Smooth muscle cell (in vitro differentiated cells): ENCODE measurements around the gene SCUBE2. TPM values are rescaled to one million over a fixed set of nuclear protein-coding genes. Genes with fewer than 3 reads are reported as not detected.
A peak's percentile ranks its signal among the peaks of the same experiment; 100 is the strongest.

Source experiments
- DNase-seq: peaks from one replicate; lab custom pipeline; 2025; ENCODE audit not compliant: unreplicated experiment; lab: John Stamatoyannopoulos, UW
- H2AFZ ChIP-seq: fragments of 200-600 bp; sonication (generic); 2 replicates; pipeline ENCODE4 v1.6.0; 2016; ENCODE audit warnings: antibody characterized with exemption, low read depth, mild to moderate bottlenecking
- H3F3A ChIP-seq: fragments of 200-600 bp; sonication (generic); 2 replicates; pipeline ENCODE4 v1.6.0; 2017; ENCODE audit warnings: antibody characterized with exemption, low read depth
- H3K27ac ChIP-seq: fragments of 200-600 bp; sonication (generic); 2 replicates; pipeline ENCODE4 v1.5.1; 2016; ENCODE audit warnings: low read depth, mild to moderate bottlenecking
- H3K27me3 ChIP-seq: fragments of 200-600 bp; sonication (generic); 2 replicates; pipeline ENCODE4 v1.6.1; 2016; ENCODE audit warnings: low read depth, mild to moderate bottlenecking
- H3K36me3 ChIP-seq: fragments of 200-600 bp; sonication (generic); 2 replicates; pipeline ENCODE4 v1.5.1; 2016; ENCODE audit warnings: low read depth
- H3K4me1 ChIP-seq: fragments of 200-600 bp; sonication (generic); 2 replicates; pipeline ENCODE4 v1.5.1; 2016; ENCODE audit warnings: low read depth
- H3K4me2 ChIP-seq: fragments of 200-600 bp; sonication (generic); 2 replicates; pipeline ENCODE4 v1.6.0; 2016; ENCODE audit warnings: mild to moderate bottlenecking
- H3K4me3 ChIP-seq: fragments of 200-600 bp; sonication (generic); 2 replicates; pipeline ENCODE4 v1.5.1; 2016; ENCODE audit warnings: mild to moderate bottlenecking
- H3K79me2 ChIP-seq: fragments of 200-600 bp; sonication (generic); 2 replicates; pipeline ENCODE4 v1.6.0; 2016; ENCODE audit warnings: low read depth, mild to moderate bottlenecking
- H3K9ac ChIP-seq: fragments of 200-600 bp; sonication (generic); 2 replicates; pipeline ENCODE4 v1.6.0; 2016; ENCODE audit warnings: low read depth
- H3K9me3 ChIP-seq: fragments of 200-600 bp; sonication (generic); replicated peaks from 2 replicates; pipeline ENCODE4 v1.5.1; 2016; ENCODE audit warnings: low read depth
- H4K20me1 ChIP-seq: fragments of 200-600 bp; sonication (generic); 2 replicates; pipeline ENCODE4 v1.6.0; 2016; ENCODE audit warnings: low read depth
- WGBS: methylation state at CpG from one replicate; pipeline ENCODE4 v1.1.7; 2016; ENCODE audit warnings: low lambda C conversion rate; 5-methylcytosine and 5-hydroxymethylcytosine counted together
- polyA plus RNA-seq: library from polyadenylated mRNA; unstranded; fragments of >200 nt; fragmentation: Nextera tagmentation; extraction: Ambion mirVana; gene quantifications from 2 replicates; pipeline ENCODE4 v1.2.1, GENCODE V29; 2016
- total RNA-seq: library from RNA; depleted of rRNA; stranded (reverse); fragments of >200 nt; gene quantifications from 2 replicates; pipeline ENCODE4 v1.2.3, GENCODE V29; 2014
- TF ChIP-seq, protein P1 (sequence below): fragments of 200-600 bp; sonication (generic); IDR thresholded peaks from 2 replicates; pipeline ENCODE4 v1.5.1; 2017; ENCODE audit warnings: borderline replicate concordance, mild to moderate bottlenecking, antibody characterized with exemption; ENCODE audit not compliant: insufficient read depth, poor library complexity, severe bottlenecking

Gene SCUBE2
- total and polyA plus RNA-seq, 2 experiments from 2014 or later: 2.2 to 5.0 TPM

DNA sequence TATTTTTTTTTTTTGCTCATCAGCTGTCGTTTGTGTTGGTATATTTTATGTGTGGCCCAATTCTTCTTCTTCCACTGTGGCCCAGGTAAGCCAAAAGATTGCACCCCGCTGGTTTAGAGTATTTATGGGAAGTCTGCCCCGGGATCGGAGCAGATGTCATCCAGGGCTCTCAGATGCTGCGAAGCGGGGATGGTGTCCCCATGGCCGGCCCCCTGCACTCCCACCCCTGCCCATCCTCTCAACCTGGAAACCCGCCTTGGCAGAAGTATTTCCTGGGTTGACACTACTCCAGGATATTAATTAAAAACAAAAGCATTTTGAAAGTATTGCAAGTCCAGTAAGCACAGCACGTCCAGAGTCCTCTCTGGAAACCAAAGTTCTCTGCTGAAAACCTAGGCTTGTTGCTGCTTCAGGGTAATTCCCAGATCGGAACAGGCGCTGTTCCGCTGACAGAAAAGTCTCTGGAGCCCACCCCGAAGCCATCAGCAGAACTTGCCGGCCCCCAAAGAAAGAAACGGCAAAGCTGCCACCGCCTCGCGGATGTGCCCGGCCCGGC is 833 bp downstream of the SCUBE2 start:
- Histone ChIP-seq H3F3A (no peaks in the 10 kb centered on the region), H3K4me1 (peaks cover 8% of the 10 kb centered on the region), H3K79me2 (no peaks in the 10 kb centered on the region), H4K20me1 (no peaks in the 10 kb centered on the region), H3K9ac (no peak overlapping the region), H3K27ac (no peak overlapping the region), H2AFZ (peak overlapping the region; percentile 40), H3K4me2 (peak overlapping the region; percentile 95), H3K9me3 (no peaks in the 10 kb centered on the region), H3K4me3 (peak overlapping the region; percentile 59), H3K36me3 (no peaks in the 10 kb centered on the region), H3K27me3 (peaks cover 49% of the 10 kb centered on the region)
- 34% methylated on average over 20 of the region's 20 CpGs for WGBS
- no peak for DNase-seq
- TF ChIP-seq, protein P1, sequence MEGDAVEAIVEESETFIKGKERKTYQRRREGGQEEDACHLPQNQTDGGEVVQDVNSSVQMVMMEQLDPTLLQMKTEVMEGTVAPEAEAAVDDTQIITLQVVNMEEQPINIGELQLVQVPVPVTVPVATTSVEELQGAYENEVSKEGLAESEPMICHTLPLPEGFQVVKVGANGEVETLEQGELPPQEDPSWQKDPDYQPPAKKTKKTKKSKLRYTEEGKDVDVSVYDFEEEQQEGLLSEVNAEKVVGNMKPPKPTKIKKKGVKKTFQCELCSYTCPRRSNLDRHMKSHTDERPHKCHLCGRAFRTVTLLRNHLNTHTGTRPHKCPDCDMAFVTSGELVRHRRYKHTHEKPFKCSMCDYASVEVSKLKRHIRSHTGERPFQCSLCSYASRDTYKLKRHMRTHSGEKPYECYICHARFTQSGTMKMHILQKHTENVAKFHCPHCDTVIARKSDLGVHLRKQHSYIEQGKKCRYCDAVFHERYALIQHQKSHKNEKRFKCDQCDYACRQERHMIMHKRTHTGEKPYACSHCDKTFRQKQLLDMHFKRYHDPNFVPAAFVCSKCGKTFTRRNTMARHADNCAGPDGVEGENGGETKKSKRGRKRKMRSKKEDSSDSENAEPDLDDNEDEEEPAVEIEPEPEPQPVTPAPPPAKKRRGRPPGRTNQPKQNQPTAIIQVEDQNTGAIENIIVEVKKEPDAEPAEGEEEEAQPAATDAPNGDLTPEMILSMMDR: no peak

GRCh38 chr11:9089636-9090035 is 1.8 kb downstream of the SCUBE2 start:
- H3K9ac ChIP-seq: no peak overlapping the region
- no peak overlapping the region for H2AFZ ChIP-seq
- no peak overlapping the region for H3K4me3 ChIP-seq
- no peaks in the 10 kb centered on the region for H3K36me3 ChIP-seq
- TF ChIP-seq, protein P1: no peak
- WGBS: 83% methylated on average over 6 of the region's 6 CpGs
- no peaks in the 10 kb centered on the region for H4K20me1 ChIP-seq
- H3K27ac ChIP-seq: no peak overlapping the region
- no peak overlapping the region for H3K4me2 ChIP-seq
- peaks cover 49% of the 10 kb centered on the region for H3K27me3 ChIP-seq
- no peak for DNase-seq
- H3F3A ChIP-seq: no peaks in the 10 kb centered on the region
- peaks cover 8% of the 10 kb centered on the region for H3K4me1 ChIP-seq
- no peaks in the 10 kb centered on the region for H3K9me3 ChIP-seq
- no peaks in the 10 kb centered on the region for H3K79me2 ChIP-seq

DNA sequence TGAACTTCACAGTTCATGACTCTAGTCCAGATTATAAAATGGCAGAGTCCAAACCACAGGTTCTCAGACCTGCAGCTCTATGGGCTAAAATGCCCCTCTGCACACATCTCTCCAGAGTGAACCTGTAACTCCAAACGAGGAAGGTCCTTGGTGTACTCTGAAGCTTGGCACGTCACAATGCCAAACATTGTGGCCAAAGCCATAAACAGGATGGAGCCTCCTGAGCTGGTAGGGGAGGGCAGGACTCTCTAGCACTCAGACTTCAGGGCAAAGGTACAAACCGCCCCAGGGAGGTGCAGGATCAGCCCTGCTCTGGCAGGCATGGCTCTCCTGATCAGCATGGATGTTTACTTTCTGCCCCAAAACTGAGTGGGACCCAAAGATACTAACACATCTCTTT is 2.3 kb downstream of the SCUBE2 start:
- TF ChIP-seq, protein P1: no peak
- DNase-seq: no peak
- no peak overlapping the region for H3K4me2 ChIP-seq
- H3K27me3 ChIP-seq: peaks cover 49% of the 10 kb centered on the region
- H3K9ac ChIP-seq: no peak overlapping the region
- H2AFZ ChIP-seq: no peak overlapping the region
- no peaks in the 10 kb centered on the region for H4K20me1 ChIP-seq
- WGBS: 95% methylated on average over 3 of the region's 3 CpGs
- no peaks in the 10 kb centered on the region for H3K36me3 ChIP-seq
- H3K79me2 ChIP-seq: no peaks in the 10 kb centered on the region
- no peak overlapping the region for H3K27ac ChIP-seq
- H3K4me3 ChIP-seq: no peak overlapping the region
- peaks cover 8% of the 10 kb centered on the region for H3K4me1 ChIP-seq
- no peaks in the 10 kb centered on the region for H3F3A ChIP-seq
- H3K9me3 ChIP-seq: no peaks in the 10 kb centered on the region

GRCh38 chr11:9082575-9082974 is 8.8 kb downstream of the SCUBE2 start:
- Histone ChIP-seq H2AFZ (no peak overlapping the region), H3K27ac (no peak overlapping the region), H4K20me1 (no peaks in the 10 kb centered on the region), H3K9ac (no peak overlapping the region), H3K79me2 (no peaks in the 10 kb centered on the region), H3K4me1 (no peaks in the 10 kb centered on the region), H3K4me2 (no peak overlapping the region), H3K4me3 (no peak overlapping the region), H3K9me3 (no peaks in the 10 kb centered on the region), H3K27me3 (no peaks in the 10 kb centered on the region), H3F3A (no peaks in the 10 kb centered on the region), H3K36me3 (no peaks in the 10 kb centered on the region)
- DNase-seq: no peak
- WGBS: 89% methylated on average over 4 of the region's 4 CpGs
- TF ChIP-seq, protein P1: no peak
